Measurements from ENCODE around the gene PLBD2.

Gene PLBD2

GRCh38 chr12:113397497-113398197 lies 39.3 kb downstream of the PLBD2 start:
- no peak for TF ChIP-seq CTCF (IDR thresholded peaks at IDR 0.05; ENCODE audit: low read depth, low read length, missing control alignments)
- DNase-seq (ENCODE audit: extremely low read depth, low read depth) = no peak
- H3K4me3 ChIP-seq (replicated peaks; ENCODE audit: low read depth, low read length) = no peak overlapping the region

- no peak for TF ChIP-seq CTCF (IDR thresholded peaks at IDR 0.05; ENCODE audit: low read depth, low read length, missing control alignments)
- no peak overlapping the region for H3K4me3 ChIP-seq (replicated peaks; ENCODE audit: low read depth, low read length)
- no peak for DNase-seq (ENCODE audit: extremely low read depth, low read depth)
These were observed 40.2 kb downstream of the PLBD2 start for GRCh38 chr12:113398346-113399290.

GRCh38 chr12:113399490-113399889 lies 41.1 kb downstream of the PLBD2 start:
- H3K4me3 ChIP-seq (replicated peaks; ENCODE audit: low read depth, low read length) = no peak overlapping the region
- no peak for DNase-seq (ENCODE audit: extremely low read depth, low read depth)
- no peak for TF ChIP-seq CTCF (IDR thresholded peaks at IDR 0.05; ENCODE audit: low read depth, low read length, missing control alignments)

GRCh38 chr12:113400362-113400761 lies 42.0 kb downstream of the PLBD2 start:
- DNase-seq (ENCODE audit: extremely low read depth, low read depth) = no peak
- TF ChIP-seq CTCF (IDR thresholded peaks at IDR 0.05; ENCODE audit: low read depth, low read length, missing control alignments) = no peak

GRCh38 chr12:113401066-113402000 lies 42.9 kb downstream of the PLBD2 start:
- H3K4me3 ChIP-seq (replicated peaks; ENCODE audit: low read depth, low read length) = no peak overlapping the region
- DNase-seq (ENCODE audit: extremely low read depth, low read depth) = no peak
- TF ChIP-seq CTCF (IDR thresholded peaks at IDR 0.05; ENCODE audit: low read depth, low read length, missing control alignments) = no peak

More at GRCh38 chr12:113400362-113400761, 42.0 kb downstream of the PLBD2 start:
- H3K4me3 ChIP-seq (replicated peaks; ENCODE audit: low read depth, low read length) = no peak overlapping the region

- no peak for DNase-seq (ENCODE audit: extremely low read depth, low read depth)
- no peak overlapping the region for H3K4me3 ChIP-seq (replicated peaks; ENCODE audit: low read depth, low read length)
- no peak for TF ChIP-seq CTCF (IDR thresholded peaks at IDR 0.05; ENCODE audit: low read depth, low read length, missing control alignments)
These were observed 44.3 kb downstream of the PLBD2 start for GRCh38 chr12:113402586-113403260.

Measured in HFF-Myc (cell line).